LNCaP clone FGC (cell line): ENCODE data around the gene SLC19A1.
"Not testable (repeated sequence)": the region's sequence is repeated elsewhere in the genome, so short reads cannot be mapped to it uniquely, and the experiment has no call there.

Experiments
- DNase-seq: peaks from one replicate; pipeline ENCODE4 v3.0.0-alpha.2; 2011; ENCODE audit warnings: low read depth
- H3K4me3 ChIP-seq: 2 replicates; pipeline ENCODE4 v1.5.1; 2011; ENCODE audit warnings: mild to moderate bottlenecking, low read depth, low read length, control low read depth
- TF ChIP-seq, protein P1 (sequence below): IDR thresholded peaks from 2 replicates; pipeline ENCODE4 v1.5.1; 2012; ENCODE audit warnings: mild to moderate bottlenecking; ENCODE audit not compliant: control insufficient read depth, insufficient read depth; ENCODE audit errors: extremely low read depth

Gene SLC19A1

DNA sequence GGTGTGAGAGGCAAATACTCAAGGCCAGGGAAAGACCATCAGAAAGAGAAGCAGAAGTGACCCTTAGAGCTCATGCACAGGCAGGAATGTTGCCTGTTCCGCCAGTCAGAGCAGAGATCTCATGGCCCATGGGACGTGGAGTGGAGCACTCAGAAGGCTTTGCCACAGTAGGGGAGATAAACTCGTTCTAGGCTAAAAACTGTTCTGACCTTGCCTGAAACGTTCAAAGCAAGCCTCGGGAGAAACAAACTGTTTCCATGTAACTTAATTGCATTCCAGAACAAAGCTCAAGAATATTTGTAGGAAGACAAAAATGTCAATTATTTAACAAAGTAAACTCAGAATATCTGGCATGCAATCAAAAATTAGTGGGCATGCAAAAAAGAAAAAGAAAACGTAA is 20.7 kb upstream of the SLC19A1 start:
- TF ChIP-seq, protein P1, sequence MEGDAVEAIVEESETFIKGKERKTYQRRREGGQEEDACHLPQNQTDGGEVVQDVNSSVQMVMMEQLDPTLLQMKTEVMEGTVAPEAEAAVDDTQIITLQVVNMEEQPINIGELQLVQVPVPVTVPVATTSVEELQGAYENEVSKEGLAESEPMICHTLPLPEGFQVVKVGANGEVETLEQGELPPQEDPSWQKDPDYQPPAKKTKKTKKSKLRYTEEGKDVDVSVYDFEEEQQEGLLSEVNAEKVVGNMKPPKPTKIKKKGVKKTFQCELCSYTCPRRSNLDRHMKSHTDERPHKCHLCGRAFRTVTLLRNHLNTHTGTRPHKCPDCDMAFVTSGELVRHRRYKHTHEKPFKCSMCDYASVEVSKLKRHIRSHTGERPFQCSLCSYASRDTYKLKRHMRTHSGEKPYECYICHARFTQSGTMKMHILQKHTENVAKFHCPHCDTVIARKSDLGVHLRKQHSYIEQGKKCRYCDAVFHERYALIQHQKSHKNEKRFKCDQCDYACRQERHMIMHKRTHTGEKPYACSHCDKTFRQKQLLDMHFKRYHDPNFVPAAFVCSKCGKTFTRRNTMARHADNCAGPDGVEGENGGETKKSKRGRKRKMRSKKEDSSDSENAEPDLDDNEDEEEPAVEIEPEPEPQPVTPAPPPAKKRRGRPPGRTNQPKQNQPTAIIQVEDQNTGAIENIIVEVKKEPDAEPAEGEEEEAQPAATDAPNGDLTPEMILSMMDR, result no peak
- no peak overlapping the region for H3K4me3 ChIP-seq
- no peak for DNase-seq

DNA sequence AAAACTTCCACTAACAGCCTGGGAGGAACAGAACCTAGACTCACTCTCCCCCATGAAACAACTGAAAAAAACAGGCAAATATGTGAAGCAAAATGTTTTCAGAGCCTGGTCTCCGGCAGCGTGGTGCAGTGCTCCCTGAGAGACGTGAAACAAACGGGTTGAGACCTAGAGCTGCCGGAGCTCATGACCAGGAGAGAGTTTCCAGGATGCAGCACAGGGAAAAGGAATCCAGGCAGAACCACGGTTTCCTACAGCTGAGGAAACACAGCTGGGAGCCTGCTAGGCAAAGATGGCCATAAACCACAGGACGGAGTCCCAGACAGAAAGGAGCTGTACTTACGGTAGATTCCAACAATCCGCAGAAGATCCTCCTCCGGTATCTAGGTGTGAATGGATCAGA is 20.2 kb upstream of the SLC19A1 start:
- no peak overlapping the region for H3K4me3 ChIP-seq

DNA sequence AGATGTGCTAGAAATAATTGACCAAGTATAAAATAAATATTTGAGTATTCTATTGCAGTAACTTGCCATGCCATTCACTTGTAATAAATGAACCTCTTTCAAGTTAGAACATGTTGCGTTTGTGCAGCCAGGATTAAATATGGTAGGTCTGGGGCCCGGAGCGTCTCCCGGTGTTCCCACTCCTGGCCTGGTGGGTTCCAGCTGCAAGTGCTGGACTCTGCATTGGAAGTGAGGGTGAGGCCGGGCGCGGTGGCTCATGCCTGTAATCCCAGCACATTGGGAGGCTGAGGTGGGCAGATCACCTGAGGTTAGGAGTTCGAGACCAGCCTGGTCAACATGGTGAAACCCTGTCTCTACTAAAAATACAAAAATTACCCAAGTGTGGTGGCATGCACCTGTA is 19.0 kb upstream of the SLC19A1 start:
- not testable (repeated sequence) for H3K4me3 ChIP-seq, DNase-seq

More for the DNA sequence above, 20.2 kb upstream of the SLC19A1 start:
- TF ChIP-seq, protein P1, result no peak
- DNase-seq, result no peak

DNA sequence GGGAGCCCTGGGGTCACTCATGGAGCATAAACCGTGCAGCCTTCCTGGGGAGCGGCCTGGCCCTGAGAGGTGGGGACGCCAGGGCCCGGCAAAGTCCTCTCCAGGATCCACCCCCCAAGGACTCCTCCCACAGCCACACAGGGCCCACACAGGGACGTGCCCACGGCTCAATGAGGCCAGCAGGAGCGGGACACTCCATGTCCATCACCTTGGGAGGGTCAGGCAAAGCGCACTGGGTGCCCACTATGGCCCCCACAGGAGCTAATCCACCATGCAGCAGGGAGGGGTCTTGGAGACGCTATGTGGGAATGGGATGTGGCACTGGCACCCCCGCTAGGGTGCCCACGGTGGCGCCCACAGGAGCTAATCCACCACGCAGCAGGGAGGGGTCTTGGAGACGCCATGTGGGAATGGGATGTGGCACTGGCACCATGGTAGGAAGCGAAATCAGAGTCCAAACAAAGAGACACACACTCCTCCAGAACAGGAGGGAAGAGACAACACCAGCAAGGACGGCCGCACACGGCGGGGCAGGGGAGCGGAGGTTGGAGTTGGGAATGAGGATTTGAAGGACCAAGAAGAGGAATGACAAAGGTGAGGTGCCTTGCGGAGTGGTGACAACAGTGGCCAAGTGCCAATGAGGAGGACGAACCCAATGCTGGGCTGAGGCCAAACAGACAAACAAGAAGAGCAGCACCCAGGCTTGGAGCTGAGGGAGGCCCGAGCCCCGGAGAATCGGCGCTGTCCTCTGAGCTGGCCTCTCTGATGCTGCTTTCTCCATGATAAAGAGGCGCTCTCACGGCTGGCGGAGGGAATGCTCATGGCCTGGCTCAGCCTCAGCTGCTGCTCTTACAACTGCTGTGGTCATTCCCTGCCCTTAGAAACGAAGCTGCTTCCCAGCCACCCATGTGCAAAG is 18.1 kb upstream of the SLC19A1 start:
- TF ChIP-seq, protein P1, result no peak

DNA sequence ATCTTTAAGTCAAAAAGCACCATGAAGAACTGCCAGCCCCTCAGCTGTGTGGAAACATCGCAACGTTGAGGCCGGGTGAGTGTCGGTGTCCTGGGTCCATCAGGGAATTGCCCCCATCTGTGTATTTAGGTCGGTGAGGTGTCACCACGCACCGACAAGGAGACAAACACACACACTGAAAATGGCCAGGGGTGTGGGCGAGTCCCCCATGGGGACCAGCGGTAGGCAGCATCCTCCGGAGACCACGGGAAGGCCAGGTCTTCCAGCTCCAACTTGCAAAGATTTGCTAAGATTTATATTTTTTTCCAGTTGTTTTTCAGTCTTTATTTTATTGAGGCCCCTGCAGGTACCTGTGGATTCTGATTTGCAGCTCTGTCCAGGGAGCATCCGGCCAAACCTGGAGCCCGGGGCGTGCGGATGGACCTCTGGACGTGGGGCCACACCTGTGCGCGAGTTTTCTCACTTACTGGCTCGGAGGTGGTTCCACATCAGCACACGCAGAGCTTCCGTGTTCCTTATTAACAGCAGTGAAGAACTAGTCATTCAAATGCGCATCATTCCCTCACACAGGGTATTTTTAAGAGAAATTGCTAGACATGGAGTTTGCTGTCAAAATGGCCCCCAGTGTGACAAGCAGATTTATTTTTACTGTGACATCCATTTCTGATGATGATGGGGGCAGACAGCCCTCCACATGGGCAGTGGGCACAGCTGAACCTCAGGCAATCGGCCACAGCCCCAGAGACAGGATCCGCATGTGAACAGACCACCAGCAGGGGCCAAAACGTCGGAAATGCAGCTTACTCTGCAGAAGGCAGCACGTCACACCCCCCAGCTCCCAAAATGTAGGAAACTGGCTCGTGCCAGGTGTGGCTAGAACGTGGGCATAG is 17.2 kb upstream of the SLC19A1 start:
- TF ChIP-seq, protein P1, result no peak
- no peak overlapping the region for H3K4me3 ChIP-seq
- DNase-seq, result no peak

More for the DNA sequence above, 18.1 kb upstream of the SLC19A1 start:
- DNase-seq, result no peak
- no peak overlapping the region for H3K4me3 ChIP-seq

DNA sequence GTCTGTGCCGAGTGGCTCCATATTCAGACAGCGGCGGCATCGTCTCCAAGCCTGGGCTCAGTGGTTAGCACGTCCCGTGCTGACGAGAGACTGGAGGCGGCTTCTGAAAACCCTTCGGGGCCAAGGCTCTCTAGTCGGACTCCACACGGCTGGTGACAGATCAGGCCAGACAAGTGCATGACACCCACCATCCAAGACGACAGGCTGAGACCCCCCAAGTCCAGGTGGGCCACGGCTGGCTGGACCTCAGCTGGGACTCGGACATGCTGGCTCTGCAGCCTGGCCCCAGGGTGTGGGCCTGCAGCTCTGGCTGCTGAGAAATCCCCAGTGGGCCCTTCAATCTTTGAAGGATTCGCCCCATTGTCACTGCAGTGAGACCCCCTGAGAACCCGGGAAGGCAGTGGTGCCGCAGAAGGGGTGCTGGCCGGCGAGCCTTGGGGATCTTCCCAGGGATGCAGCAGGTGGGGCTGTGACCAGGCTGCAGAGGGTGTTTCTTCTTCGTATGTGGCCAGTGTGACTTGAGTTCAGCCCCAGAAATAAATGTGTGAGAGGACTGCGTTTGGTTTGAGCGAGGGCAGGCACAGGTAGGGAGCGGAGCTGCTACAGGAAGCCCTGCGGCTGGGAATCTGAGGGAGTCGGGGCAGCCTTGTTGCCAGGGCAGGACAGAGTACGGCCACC is 15.9 kb upstream of the SLC19A1 start:
- TF ChIP-seq, protein P1, result no peak
- no peak for DNase-seq
- H3K4me3 ChIP-seq, result no peak overlapping the region
